GM23338 (cell line): ENCODE measurements around the gene DHX36.

Experiments used
- CREB1 ChIP-seq: fragments of 250-450 bp; sonication (Bioruptor Pico); IDR thresholded peaks from 2 replicates; pipeline ENCODE4 v1.5.0; 2020; ENCODE audit warnings: low read depth, mild to moderate bottlenecking, moderate library complexity
- EZH2 ChIP-seq: fragments of 200-600 bp; sonication (generic); IDR thresholded peaks from one replicate; pipeline ENCODE4 v1.8.0; 2017; ENCODE audit warnings: antibody characterized with exemption, mild to moderate bottlenecking, low read depth; ENCODE audit not compliant: unreplicated experiment
- EZH2phosphoT487 ChIP-seq: fragments of 200-600 bp; sonication (generic); IDR thresholded peaks from one replicate; pipeline ENCODE4 v1.8.1; 2018; ENCODE audit warnings: antibody characterized with exemption; ENCODE audit not compliant: unreplicated experiment
- JUNB ChIP-seq: IDR thresholded peaks from one replicate; pipeline ENCODE4 v1.6.1; 2016; ENCODE audit warnings: antibody characterized with exemption; ENCODE audit not compliant: unreplicated experiment
- POLR2AphosphoS5 ChIP-seq: IDR thresholded peaks from 2 replicates; pipeline ENCODE4 v1.6.1; 2016; ENCODE audit warnings: antibody characterized with exemption, low read depth
- TF ChIP-seq, protein P1 (sequence below), 2 experiments: fragments of 200-600 bp in 1 of 2; sonication (generic) in 1 of 2; conservative IDR thresholded peaks; 2 replicates each; pipeline versions ENCODE4 v1.5.1 to v1.6.1; 2016 to 2017; ENCODE audit warnings: antibody characterized with exemption in 2 of 2, low read depth in 2 of 2, mild to moderate bottlenecking in 2 of 2, moderate library complexity in 1 of 2
- TF ChIP-seq, protein P2 (sequence below): IDR thresholded peaks from one replicate; pipeline ENCODE4 v1.6.1; 2018; ENCODE audit warnings: antibody characterized with exemption; ENCODE audit not compliant: unreplicated experiment

DNA sequence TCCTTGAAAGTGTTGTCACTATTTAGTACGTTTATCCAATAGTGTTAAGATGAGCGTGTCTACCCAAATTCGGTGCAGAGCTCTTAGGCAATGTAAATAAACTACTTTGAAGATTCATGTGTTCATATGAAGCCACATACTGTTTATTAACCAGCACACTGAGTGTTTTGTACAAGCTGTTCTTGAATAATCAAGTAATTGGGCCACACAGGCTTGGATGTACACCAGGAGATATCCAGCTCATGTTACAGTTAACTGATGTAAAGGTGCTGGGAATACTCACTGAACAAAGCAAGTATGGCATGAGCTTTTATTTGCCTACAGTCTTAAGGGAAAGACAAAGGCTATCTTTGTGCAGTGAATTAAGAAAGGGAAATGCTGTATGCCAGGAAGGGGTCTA, 632 bp upstream of the DHX36 start:
- TF ChIP-seq EZH2 (no peak), EZH2phosphoT487 (no peak), POLR2AphosphoS5 (no peak), CREB1 (CRISPR knock-in tag) (no peak), JUNB (no peak)
- TF ChIP-seq, protein P1, sequence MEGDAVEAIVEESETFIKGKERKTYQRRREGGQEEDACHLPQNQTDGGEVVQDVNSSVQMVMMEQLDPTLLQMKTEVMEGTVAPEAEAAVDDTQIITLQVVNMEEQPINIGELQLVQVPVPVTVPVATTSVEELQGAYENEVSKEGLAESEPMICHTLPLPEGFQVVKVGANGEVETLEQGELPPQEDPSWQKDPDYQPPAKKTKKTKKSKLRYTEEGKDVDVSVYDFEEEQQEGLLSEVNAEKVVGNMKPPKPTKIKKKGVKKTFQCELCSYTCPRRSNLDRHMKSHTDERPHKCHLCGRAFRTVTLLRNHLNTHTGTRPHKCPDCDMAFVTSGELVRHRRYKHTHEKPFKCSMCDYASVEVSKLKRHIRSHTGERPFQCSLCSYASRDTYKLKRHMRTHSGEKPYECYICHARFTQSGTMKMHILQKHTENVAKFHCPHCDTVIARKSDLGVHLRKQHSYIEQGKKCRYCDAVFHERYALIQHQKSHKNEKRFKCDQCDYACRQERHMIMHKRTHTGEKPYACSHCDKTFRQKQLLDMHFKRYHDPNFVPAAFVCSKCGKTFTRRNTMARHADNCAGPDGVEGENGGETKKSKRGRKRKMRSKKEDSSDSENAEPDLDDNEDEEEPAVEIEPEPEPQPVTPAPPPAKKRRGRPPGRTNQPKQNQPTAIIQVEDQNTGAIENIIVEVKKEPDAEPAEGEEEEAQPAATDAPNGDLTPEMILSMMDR (conservative IDR thresholded peaks at IDR 0.05; ENCODE audit: low read depth in 2 of 2) = no peak
- TF ChIP-seq, protein P2, sequence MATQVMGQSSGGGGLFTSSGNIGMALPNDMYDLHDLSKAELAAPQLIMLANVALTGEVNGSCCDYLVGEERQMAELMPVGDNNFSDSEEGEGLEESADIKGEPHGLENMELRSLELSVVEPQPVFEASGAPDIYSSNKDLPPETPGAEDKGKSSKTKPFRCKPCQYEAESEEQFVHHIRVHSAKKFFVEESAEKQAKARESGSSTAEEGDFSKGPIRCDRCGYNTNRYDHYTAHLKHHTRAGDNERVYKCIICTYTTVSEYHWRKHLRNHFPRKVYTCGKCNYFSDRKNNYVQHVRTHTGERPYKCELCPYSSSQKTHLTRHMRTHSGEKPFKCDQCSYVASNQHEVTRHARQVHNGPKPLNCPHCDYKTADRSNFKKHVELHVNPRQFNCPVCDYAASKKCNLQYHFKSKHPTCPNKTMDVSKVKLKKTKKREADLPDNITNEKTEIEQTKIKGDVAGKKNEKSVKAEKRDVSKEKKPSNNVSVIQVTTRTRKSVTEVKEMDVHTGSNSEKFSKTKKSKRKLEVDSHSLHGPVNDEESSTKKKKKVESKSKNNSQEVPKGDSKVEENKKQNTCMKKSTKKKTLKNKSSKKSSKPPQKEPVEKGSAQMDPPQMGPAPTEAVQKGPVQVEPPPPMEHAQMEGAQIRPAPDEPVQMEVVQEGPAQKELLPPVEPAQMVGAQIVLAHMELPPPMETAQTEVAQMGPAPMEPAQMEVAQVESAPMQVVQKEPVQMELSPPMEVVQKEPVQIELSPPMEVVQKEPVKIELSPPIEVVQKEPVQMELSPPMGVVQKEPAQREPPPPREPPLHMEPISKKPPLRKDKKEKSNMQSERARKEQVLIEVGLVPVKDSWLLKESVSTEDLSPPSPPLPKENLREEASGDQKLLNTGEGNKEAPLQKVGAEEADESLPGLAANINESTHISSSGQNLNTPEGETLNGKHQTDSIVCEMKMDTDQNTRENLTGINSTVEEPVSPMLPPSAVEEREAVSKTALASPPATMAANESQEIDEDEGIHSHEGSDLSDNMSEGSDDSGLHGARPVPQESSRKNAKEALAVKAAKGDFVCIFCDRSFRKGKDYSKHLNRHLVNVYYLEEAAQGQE = no peak
